Fibroblast of villous mesenchyme (primary cell): ENCODE results near the gene PDIA5. TPM values are rescaled to one million over a fixed set of nuclear protein-coding genes. Genes with fewer than 3 reads are reported as not detected.

Experiments used
- DNase-seq: peaks from one replicate; pipeline ENCODE4 v3.0.0-alpha.2; 2010; ENCODE audit warnings: low read depth
- H3K4me3 ChIP-seq: 2 replicates; pipeline ENCODE4 v1.5.1; 2011; ENCODE audit warnings: low read depth, mild to moderate bottlenecking, low read length
- total RNA-seq: library from RNA; depleted of rRNA; stranded (reverse); fragments of >200 nt; gene quantifications from 2 replicates; pipeline ENCODE4 v1.2.3, GENCODE V29; 2012
- TF ChIP-seq, protein P1 (sequence below): IDR thresholded peaks from 2 replicates; pipeline ENCODE4 v1.5.1; 2012; ENCODE audit warnings: low read depth, mild to moderate bottlenecking, low read length; ENCODE audit not compliant: insufficient read depth

Gene PDIA5
- total RNA-seq, 1 donor: 43.6 TPM

DNA sequence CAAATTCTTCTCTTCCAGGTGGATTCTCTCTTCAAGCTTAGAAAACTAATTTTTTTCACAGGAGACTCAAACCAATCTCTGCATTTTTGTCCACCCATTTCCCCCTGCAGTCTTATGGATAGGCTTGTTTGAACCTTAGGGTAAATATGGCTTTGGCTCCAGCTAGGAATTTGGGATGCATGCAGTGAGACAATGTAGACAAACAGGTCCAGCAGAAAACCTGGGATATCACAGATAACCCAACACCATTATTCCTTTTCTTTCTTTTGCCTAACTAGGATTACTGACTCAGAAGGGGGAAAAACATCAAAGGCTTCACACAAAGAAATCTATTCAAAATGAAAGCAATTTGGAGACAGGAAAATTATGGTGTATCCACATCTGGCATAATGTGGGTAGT, 28.1 kb upstream of the PDIA5 start:
- H3K4me3 ChIP-seq: no peak overlapping the region
- DNase-seq: no peak
- TF ChIP-seq, protein P1, sequence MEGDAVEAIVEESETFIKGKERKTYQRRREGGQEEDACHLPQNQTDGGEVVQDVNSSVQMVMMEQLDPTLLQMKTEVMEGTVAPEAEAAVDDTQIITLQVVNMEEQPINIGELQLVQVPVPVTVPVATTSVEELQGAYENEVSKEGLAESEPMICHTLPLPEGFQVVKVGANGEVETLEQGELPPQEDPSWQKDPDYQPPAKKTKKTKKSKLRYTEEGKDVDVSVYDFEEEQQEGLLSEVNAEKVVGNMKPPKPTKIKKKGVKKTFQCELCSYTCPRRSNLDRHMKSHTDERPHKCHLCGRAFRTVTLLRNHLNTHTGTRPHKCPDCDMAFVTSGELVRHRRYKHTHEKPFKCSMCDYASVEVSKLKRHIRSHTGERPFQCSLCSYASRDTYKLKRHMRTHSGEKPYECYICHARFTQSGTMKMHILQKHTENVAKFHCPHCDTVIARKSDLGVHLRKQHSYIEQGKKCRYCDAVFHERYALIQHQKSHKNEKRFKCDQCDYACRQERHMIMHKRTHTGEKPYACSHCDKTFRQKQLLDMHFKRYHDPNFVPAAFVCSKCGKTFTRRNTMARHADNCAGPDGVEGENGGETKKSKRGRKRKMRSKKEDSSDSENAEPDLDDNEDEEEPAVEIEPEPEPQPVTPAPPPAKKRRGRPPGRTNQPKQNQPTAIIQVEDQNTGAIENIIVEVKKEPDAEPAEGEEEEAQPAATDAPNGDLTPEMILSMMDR: no peak

DNA sequence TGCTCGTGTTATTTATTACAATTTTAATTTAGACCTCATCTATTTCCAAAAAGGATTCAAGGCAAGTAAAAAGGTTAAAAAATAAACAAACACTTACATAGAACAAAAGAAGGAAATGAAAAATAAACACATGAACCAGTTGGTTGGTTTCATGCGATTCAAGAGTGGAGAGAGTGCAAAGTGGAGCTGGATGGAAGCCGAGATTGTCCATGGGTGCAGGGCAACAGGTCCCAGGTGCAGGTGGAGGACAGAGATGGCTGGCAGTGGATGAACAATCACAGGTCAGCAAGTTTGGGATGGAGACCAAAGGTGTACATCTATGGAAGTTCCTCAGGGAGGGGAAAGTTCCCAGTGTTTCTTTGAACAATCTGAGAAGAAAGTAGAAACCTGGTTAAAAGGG, 27.6 kb upstream of the PDIA5 start:
- no peak for DNase-seq
- TF ChIP-seq, protein P1: no peak

DNA sequence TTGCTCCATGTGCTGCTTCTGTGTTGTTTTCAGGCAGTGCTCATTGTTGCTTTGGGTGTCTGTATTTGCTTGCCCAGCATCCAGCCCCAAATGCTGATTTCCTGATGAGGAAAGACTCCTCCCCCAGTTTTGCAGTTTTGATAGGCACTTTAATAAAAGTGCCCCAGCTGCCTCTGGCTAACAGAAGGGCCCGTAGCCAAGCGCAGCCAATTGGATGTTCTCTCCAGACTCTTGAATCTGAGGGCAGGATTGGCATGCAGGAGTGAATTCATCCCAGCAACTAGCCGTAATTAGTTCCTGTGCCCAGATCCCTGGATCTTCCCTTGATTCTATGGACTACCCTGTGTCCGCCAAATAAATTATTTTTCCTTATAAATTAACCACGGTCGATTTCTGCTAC, 24.4 kb upstream of the PDIA5 start:
- no peak overlapping the region for H3K4me3 ChIP-seq
- no peak for DNase-seq
- TF ChIP-seq, protein P1: no peak

More for the DNA sequence above, 27.6 kb upstream of the PDIA5 start:
- H3K4me3 ChIP-seq: no peak overlapping the region

DNA sequence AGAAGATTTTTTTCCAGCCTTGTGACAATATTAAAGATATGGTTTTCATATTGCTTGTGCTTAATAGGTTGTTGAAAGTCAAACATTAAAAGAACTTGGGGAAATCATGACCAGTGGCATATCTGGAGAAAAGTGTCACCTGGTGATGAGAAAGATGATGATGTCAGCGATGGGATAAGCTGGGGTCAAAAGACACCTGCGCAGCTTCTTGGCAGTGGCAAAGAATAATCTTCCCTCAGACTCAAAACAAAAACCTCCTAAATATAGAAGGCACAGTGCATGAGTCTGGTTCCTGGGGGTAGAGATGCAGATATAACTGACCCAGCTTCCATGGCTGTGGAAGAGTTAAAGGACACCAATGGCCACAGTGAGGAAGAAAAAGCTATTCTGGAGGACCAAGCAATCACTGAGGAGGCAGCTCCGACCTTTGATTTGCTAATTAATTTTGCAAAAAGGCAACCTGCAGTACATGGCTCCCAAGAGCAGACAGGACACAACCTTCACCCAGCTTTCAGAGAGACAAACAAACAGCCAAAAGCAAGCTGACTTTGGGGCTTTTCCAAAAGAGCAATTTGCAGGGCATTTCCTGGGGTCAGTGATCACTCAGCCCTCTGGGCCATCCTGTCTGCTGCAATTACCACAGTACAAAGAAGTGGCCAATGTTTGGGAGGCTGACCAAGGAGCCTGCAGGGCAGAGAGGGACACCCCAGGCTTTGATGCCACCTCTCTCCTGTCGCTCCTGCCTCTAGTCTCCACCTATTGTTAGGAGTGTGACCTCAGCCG, 21.7 kb upstream of the PDIA5 start:
- no peak for DNase-seq
- H3K4me3 ChIP-seq: no peak overlapping the region
- TF ChIP-seq, protein P1: no peak

DNA sequence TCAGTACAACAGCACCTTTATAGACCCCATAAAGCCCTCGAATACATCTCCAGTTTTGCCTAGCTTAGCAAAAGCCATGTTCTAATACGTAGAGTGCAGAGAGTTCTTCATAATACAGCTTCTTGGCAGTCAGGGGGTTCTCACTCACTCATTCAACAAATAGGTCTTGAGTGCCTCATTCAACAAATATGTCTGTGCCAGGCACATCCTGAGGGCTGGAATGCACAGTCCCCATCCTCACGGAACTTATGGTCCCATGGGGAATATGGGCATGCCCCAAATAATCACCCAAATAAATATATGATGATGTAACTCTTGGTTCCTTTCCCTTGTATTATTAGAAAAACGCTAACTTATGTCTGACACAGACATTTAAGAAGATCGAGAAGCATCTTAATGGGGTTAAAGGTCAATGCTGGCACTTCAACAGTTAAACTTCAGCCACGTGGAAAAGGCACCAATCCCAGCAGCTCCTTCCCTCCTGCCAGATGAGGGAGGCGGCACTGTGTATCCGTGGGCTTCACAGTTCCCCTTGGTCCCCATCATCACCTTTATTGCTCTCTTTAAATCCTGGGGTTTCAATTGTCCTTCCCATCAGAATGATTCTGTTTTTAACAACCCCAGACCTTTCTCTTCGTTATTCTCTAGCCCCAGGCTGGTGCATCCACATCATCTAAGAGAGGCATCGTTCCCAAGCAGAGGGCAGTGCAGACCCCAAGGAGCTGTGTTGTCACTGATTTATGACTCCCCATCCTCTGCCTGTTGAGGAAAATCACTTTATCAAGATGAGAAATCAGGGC, 20.4 kb upstream of the PDIA5 start:
- no peak for DNase-seq
- no peak overlapping the region for H3K4me3 ChIP-seq
- TF ChIP-seq, protein P1: no peak

DNA sequence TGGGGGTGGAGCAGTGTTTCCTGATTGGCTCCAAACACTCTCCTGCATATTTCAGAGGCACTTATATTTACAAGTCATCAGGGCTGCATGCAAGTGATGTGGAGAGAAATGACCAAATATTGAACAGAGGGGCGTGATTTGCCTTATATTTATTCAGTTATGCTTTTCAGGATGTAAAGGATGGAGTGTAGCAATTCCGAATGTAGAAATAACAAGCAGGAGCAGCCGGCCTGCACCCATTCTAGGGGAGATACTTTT, 19.8 kb upstream of the PDIA5 start:
- TF ChIP-seq, protein P1: no peak
- no peak for DNase-seq
- H3K4me3 ChIP-seq: no peak overlapping the region
